KMS-11 (cell line): ENCODE data around the gene QRICH2.

Source experiments
- H2AFZ ChIP-seq: fragments of 200-600 bp; sonication (generic); 2 replicates; pipeline ENCODE4 v1.6.1; 2016; ENCODE audit warnings: antibody characterized with exemption, mixed run types, low read depth
- H3K27ac ChIP-seq: fragments of 200-600 bp; sonication (generic); 2 replicates; pipeline ENCODE4 v1.6.1; 2016; ENCODE audit warnings: mild to moderate bottlenecking, mixed run types
- H3K27me3 ChIP-seq: fragments of 200-600 bp; sonication (generic); 2 replicates; pipeline ENCODE4 v1.6.1; 2017; ENCODE audit warnings: mild to moderate bottlenecking, low read depth, mixed run types, moderate library complexity; ENCODE audit not compliant: insufficient read depth
- H3K36me3 ChIP-seq: fragments of 200-600 bp; sonication (generic); 2 replicates; pipeline ENCODE4 v1.6.1; 2017; ENCODE audit warnings: mild to moderate bottlenecking, mixed run types; ENCODE audit not compliant: insufficient read depth
- H3K4me1 ChIP-seq: fragments of 200-600 bp; sonication (generic); 2 replicates; pipeline ENCODE4 v1.6.1; 2016; ENCODE audit warnings: mild to moderate bottlenecking, low read depth, mixed run types; ENCODE audit not compliant: poor library complexity, severe bottlenecking
- H3K4me2 ChIP-seq: fragments of 200-600 bp; sonication (generic); 2 replicates; pipeline ENCODE4 v1.7.0; 2016; ENCODE audit warnings: mild to moderate bottlenecking, mixed run types
- H3K4me3 ChIP-seq: fragments of 200-600 bp; sonication (generic); IDR thresholded peaks from 2 replicates; pipeline ENCODE4 v1.6.1; 2017; ENCODE audit warnings: low read depth, low read length, mixed read lengths; ENCODE audit not compliant: insufficient read depth
- H3K79me2 ChIP-seq: fragments of 200-600 bp; sonication (generic); 2 replicates; pipeline ENCODE4 v1.6.1; 2016; ENCODE audit warnings: low read depth, mixed run types; ENCODE audit not compliant: insufficient read depth
- H3K9ac ChIP-seq: fragments of 200-600 bp; sonication (generic); 2 replicates; pipeline ENCODE4 v1.6.1; 2016; ENCODE audit warnings: mild to moderate bottlenecking, mixed run types
- H4K20me1 ChIP-seq: fragments of 200-600 bp; sonication (generic); 2 replicates; pipeline ENCODE4 v1.6.1; 2016; ENCODE audit warnings: mild to moderate bottlenecking, mixed run types; ENCODE audit not compliant: insufficient read depth
- TF ChIP-seq, protein P1 (sequence below): fragments of 200-600 bp; sonication (generic); conservative IDR thresholded peaks from 2 replicates; pipeline ENCODE4 v1.6.1; 2017; ENCODE audit warnings: low read depth, mild to moderate bottlenecking, antibody characterized with exemption, low read length, moderate library complexity, mixed read lengths

Gene QRICH2

GRCh38 chr17:76271669-76272540 is 36.2 kb downstream of the QRICH2 start:
- H3K4me1 ChIP-seq = peaks cover 54% of the 10 kb centered on the region
- no peak overlapping the region for H3K4me3 ChIP-seq
- no peaks in the 10 kb centered on the region for H3K36me3 ChIP-seq
- no peak overlapping the region; the same call in 1 of the 2 replicates for H3K27ac ChIP-seq
- TF ChIP-seq, protein P1, sequence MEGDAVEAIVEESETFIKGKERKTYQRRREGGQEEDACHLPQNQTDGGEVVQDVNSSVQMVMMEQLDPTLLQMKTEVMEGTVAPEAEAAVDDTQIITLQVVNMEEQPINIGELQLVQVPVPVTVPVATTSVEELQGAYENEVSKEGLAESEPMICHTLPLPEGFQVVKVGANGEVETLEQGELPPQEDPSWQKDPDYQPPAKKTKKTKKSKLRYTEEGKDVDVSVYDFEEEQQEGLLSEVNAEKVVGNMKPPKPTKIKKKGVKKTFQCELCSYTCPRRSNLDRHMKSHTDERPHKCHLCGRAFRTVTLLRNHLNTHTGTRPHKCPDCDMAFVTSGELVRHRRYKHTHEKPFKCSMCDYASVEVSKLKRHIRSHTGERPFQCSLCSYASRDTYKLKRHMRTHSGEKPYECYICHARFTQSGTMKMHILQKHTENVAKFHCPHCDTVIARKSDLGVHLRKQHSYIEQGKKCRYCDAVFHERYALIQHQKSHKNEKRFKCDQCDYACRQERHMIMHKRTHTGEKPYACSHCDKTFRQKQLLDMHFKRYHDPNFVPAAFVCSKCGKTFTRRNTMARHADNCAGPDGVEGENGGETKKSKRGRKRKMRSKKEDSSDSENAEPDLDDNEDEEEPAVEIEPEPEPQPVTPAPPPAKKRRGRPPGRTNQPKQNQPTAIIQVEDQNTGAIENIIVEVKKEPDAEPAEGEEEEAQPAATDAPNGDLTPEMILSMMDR = no peak
- peaks cover 37% of the 10 kb centered on the region for H3K79me2 ChIP-seq
- H2AFZ ChIP-seq = no peak overlapping the region
- H3K9ac ChIP-seq = no peak overlapping the region
- no peaks in the 10 kb centered on the region for H3K27me3 ChIP-seq
- no peak overlapping the region for H3K4me2 ChIP-seq
- H4K20me1 ChIP-seq = 0 out of 2 replicates have a peak, but pooled peaks cover 5% of the 10 kb centered on the region

GRCh38 chr17:76270770-76271668 is 37.1 kb downstream of the QRICH2 start:
- Histone ChIP-seq H4K20me1 (0 out of 2 replicates have a peak, but pooled peaks cover 5% of the 10 kb centered on the region), H3K27me3 (no peaks in the 10 kb centered on the region), H3K79me2 (peaks cover 46% of the 10 kb centered on the region), H2AFZ (no peak overlapping the region), H3K27ac (no peak overlapping the region), H3K9ac (no peak overlapping the region), H3K4me1 (peaks cover 58% of the 10 kb centered on the region), H3K36me3 (no peaks in the 10 kb centered on the region), H3K4me2 (no peak overlapping the region), H3K4me3 (no peak overlapping the region)
- TF ChIP-seq, protein P1 = no peak

- no peak overlapping the region for H3K4me2 ChIP-seq
- no peaks in the 10 kb centered on the region for H3K27me3 ChIP-seq
- peaks cover 58% of the 10 kb centered on the region for H3K4me1 ChIP-seq
- H4K20me1 ChIP-seq = 0 out of 2 replicates have a peak, but pooled peaks cover 5% of the 10 kb centered on the region
- no peak overlapping the region for H3K9ac ChIP-seq
- no peak overlapping the region for H2AFZ ChIP-seq
- TF ChIP-seq, protein P1 = no peak
- H3K36me3 ChIP-seq = no peaks in the 10 kb centered on the region
- H3K27ac ChIP-seq = no peak overlapping the region
- peaks cover 50% of the 10 kb centered on the region for H3K79me2 ChIP-seq
- no peak overlapping the region for H3K4me3 ChIP-seq
Measured at GRCh38 chr17:76270127-76270592, 37.9 kb downstream of the QRICH2 start.
